GM20431 (cell line): ENCODE data around the gene PIGQ.

Experiments
- in situ Hi-C: fragments of 300-500 bp; cut with MseI, MboI; formaldehyde crosslinking; loops from one replicate; pipeline ENCODE4 v1.15.0; 2020; ENCODE audit warnings: low sequenced_read_pairs; ENCODE audit not compliant: unreplicated experiment

PIGQ gene

GRCh38 chr16:566475-567372, 3.0 kb upstream of the PIGQ start, which contains the start of gene NHLRC4:
Gene NHLRC4, plus strand, starts transcription at chr16:567005. Its CDS starts 1,043 bp downstream, at chr16:568048.
- in situ Hi-C loops = no loop called here

DNA sequence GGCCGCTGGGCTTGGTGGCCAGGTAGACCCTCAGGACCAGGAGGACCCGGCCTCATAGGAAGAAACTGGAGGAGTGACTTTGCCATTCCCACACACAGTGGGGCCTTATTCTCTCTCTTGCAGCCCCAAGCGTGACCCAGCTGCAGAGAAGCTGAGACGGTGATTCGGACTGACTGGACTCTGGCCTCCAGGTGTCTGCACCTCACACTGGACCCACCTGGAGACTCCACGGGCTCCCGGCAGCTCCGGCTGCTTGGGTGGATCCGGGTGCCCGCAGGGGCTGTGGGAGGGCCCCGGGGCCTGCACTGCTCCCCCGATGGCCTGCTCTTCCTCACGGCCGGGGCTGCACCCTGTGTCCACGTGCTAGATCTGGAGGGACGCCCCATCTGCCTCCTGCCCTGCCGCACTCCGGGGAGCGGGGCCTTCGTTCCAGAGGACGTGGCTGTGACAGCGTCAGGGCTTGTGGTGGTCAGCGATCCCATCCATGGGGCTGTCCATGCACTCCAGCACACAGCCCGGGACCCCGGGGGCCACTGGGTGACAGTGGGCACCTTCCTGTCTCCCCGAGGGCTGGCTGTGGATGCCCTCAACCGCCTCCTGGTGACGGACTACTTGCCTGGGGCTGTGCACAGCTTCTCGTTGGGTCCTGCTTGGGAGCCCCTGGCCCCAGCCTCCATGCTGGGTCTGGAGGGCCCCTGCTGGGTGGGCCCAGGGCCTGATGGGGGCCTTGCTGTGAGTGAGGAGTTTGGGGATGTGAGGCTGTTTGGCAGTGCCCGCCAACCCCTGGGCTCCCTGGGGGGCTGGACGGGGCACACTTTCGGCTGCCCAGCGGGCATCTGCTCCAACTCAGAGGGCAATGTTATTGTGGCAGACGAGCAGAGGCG, 2.2 kb upstream of the PIGQ start:
- in situ Hi-C loops = no loop called here

- in situ Hi-C loops = no loop called here
These were observed 1.1 kb upstream of the PIGQ start for GRCh38 chr16:568401-569258.

GRCh38 chr16:572865-573650, 3.3 kb downstream of the PIGQ start:
- in situ Hi-C loops = no loop called here

DNA sequence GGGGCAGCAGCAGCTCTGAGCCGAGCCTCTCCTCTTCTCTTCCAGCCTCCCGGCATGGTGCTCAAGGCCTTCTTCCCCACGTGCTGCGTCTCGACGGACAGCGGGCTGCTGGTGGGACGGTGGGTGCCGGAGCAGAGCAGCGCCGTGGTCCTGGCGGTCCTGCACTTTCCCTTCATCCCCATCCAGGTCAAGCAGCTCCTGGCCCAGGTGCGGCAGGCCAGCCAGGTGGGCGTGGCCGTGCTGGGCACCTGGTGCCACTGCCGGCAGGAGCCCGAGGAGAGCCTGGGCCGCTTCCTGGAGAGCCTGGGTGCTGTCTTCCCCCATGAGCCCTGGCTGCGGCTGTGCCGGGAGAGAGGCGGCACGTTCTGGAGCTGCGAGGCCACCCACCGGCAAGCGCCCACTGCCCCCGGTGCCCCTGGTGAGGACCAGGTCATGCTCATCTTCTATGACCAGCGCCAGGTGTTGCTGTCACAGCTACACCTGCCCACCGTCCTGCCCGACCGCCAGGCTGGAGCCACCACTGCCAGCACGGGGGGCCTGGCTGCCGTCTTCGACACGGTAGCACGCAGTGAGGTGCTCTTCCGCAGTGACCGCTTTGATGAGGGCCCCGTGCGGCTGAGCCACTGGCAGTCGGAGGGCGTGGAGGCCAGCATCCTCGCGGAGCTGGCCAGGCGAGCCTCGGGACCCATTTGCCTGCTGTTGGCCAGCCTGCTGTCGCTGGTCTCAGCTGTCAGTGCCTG, 4.4 kb downstream of the PIGQ start:
- in situ Hi-C loops = no loop called here

DNA sequence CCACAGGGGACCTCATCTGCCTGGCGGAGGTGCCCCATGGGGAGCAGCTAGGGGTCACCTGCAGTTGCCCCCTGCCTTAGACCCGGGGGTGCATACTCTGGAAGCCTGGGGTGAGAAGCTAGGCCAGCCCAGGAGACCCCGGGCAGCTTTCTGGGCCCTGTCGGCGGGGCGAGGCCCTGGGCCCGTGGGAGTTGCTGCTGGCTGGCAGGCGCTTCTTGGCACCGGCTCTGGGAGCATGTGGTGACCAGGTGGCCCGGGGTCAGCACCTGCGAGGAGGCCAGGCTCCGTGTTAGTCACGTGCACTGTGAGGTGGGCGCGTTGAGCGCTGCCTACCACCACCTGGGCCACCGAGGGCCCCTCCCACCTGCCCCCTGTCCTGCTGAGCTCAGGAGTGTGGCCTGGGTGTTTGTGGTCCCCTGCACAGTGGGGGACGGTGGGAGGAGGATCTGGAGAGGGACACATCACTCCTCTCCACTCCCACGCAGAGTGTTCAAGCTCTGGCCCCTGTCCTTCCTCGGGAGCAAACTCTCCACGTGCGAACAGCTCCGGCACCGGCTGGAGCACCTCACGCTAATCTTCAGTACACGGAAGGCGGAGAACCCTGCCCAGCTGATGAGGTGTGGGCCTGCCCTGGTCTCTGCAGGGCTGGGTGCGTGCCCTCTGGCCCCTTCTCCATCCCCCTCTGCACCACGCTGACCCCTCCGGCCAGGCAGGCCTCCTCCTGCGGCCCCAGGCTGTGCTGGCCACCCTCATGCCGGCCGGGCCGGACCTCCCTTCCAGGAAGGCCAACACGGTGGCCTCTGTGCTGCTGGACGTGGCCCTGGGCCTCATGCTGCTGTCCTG, 5.8 kb downstream of the PIGQ start:
- in situ Hi-C loops = no loop called here

DNA sequence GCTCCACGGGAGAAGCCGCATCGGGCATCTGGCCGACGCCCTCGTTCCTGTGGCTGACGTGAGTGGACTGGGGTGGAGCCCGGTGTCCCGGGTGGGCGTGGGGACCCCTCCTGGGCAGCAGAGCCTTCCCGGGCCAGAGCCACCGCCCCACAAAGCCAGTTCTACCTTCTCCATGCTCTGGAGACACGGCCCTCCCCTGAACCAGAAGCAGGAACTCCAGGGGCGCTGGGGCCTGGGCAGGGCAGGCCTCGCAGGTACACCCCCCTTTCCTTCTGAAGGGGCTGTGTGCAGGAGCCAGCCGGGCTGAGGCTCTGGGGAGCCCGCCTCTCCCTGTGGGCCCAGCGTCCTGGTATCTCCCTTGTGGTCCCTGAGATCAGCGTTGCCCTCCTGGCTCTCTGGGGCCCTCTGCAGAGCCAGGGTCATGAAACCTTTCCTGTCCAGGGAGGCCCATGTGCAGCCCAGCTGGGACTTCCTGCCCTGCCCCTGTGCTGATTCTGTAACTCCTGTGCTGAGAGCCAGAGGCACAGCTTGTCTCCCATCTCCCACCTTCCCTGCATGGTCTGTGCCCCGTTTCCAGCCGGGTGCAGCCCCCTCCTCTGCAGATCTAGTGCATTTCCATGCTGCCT, 6.5 kb downstream of the PIGQ start:
- in situ Hi-C loops = no loop called here

- in situ Hi-C loops = no loop called here
These were observed 7.0 kb downstream of the PIGQ start for GRCh38 chr16:576823-577201.

DNA sequence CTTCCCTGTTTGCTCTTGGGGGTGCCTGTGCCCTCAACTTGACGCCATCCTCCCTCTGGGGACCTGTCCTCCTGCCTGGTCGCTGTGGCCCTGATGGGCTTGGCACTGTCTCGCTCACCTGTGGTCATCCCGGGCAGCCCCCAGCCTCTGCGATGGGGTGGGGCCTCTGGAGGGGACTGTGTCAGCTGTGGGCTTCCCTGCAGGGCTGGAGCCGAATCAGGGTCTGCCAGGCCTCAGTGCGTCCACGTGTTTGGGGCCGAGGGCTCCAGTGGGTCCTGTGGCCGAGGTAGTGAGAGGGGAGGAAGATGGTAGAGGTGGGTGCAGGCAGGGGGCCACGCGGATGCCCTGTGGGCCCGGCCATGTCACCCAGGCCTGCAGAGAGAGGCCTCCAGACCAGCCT, 8.0 kb downstream of the PIGQ start:
- in situ Hi-C loops = no loop called here

DNA sequence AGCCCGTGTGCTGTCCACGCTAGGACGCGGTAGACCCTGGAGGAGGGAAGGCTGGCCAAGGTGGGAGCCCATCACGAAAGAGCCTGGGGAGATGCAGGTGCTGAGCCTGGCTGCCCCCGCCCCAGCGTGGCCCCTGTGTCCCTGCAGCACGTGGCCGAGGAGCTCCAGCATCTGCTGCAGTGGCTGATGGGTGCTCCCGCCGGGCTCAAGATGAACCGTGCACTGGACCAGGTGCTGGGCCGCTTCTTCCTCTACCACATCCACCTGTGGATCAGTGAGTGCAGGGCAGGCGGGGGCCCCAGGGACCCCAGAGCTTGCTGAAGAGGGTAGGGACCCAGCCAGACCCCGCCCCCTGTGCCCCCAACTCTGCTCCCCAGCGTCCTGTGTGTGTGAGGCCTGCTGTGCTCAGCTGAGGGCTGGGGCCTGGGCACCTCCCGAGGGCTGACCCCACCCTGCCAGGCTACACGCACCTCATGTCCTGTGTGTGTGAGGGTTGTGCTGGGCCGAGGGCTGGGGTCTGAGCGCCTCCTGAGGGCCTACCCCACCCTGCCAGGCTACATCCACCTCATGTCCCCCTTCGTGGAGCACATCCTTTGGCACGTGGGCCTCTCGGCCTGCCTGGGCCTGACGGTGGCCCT, 8.6 kb downstream of the PIGQ start:
- in situ Hi-C loops = no loop called here

DNA sequence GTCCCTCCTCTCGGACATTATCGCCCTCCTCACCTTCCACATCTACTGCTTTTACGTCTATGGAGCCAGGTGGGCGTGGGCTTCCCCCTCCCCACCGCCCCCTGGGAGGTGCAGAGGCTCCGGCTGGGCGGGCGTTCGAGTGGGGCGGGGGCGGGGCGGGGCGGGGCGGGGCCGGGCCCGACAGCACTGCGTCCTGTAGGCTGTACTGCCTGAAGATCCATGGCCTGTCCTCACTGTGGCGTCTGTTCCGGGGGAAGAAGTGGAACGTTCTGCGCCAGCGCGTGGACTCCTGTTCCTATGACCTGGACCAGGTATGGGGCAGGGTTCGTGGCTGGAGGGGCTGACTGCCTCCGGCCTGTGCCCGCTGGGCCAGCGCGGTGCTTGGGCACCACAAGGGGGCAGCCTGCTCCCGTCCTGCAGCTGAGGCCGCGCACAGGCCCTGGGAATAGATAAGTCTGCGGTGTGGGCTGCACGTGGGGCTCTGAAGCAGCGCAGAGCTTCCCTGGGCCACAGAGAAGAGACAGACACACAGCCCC, 9.2 kb downstream of the PIGQ start:
- in situ Hi-C loops = no loop called here

GRCh38 chr16:580141-580945, 10.6 kb downstream of the PIGQ start:
- in situ Hi-C loops = no loop called here

DNA sequence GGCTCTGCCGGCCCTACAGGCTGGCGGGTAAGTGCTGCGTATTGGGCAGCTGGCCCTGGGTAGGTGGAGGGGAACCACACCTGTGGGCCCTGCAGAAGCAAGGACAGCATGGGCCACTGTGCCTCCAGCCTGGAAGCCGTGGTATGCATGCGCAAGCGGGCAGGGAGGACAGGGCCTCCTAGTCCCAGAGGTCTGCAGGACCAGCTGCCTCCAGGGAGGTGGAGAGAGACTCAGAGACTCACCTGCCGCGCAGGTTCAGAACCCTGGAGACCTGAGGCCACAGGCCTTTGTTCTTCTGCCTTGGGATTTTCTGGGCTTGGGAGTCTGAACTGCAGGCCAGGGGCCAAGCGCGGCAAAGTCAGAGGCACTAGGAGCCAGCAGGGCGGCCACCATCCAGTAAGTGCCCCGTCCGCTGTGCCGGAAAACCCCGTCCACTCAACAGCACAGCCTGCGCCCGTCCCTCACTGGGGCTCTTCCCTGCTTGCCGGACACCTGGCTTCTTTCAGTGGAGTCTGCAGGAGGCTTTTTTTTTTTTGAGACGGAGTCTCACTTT, 11.3 kb downstream of the PIGQ start:
- in situ Hi-C loops = no loop called here

DNA sequence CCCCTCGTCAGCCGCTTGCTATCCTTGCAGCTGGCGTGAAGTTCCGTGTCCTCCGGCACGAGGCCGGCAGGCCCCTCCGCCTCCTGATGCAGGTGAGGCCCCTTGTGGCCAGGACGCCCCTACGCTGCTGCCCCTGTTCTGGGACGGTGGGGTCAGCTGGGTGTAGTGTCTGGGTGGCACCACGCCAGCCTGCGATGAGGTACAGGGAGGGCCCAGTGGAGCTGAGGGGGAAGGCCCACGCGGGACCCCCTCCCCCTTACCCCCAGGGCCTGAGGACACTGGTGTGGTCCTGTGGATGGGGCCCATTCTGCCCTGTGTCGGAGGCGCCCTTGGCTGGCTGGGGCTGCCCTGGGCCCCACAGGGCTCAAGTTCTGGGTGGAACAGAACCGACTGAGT, 12.4 kb downstream of the PIGQ start:
- in situ Hi-C loops = no loop called here

DNA sequence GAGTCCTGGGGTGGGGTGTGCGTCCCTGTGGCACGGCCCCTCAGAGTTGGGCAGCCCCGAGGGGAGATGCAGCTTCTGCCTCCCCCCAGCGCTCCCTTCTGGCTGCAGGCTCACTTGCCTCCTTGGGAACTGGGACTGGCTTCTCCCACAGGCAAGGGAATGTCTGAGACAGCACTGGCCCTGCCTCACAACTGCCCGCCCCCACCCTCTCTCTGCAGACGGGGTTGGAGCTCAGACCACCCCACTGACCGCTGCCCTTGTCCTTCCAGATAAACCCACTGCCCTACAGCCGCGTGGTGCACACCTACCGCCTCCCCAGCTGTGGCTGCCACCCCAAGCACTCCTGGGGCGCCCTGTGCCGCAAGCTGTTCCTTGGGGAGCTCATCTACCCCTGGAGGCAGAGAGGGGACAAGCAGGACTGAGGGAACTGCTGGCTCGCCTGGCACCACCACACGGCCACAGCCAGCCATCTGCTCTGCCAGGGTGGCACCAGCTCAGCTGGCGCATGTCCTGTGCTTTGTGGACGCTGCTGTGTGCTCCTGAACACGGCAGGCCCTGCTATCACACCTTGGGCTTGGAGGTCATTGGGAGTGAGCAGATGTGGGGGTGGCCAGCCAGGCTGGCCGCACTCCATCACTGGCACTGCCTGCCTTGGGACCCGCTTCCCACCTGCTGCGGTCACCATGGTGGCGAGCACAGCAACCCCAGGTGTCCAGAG, 13.0 kb downstream of the PIGQ start:
- in situ Hi-C loops = no loop called here
